ENCODE results near the gene CEACAM16.
"Not testable (repeated sequence)": the region's sequence is repeated elsewhere in the genome, so short reads cannot be mapped to it uniquely, and the experiment has no call there.

CEACAM16 gene

GRCh38 chr19:44677019-44677811 lies 21.7 kb upstream of the CEACAM16 start:
- DNase-seq = no peak

GRCh38 chr19:44680536-44680935 lies 18.4 kb upstream of the CEACAM16 start:
- DNase-seq = no peak

- DNase-seq = no peak
These were observed 16.8 kb upstream of the CEACAM16 start for GRCh38 chr19:44681992-44682790.

GRCh38 chr19:44682807-44683206 lies 16.1 kb upstream of the CEACAM16 start:
- no peak for DNase-seq

- DNase-seq = no peak
These were observed 15.3 kb upstream of the CEACAM16 start for GRCh38 chr19:44683434-44684210.

- not testable (repeated sequence) for DNase-seq
These were observed 14.6 kb upstream of the CEACAM16 start for GRCh38 chr19:44684396-44684795.

- DNase-seq = no peak
These were observed 13.8 kb upstream of the CEACAM16 start for GRCh38 chr19:44684892-44685863.

- no peak for DNase-seq
These were observed 13.1 kb upstream of the CEACAM16 start for GRCh38 chr19:44685877-44686276.

- DNase-seq = no peak
These were observed 12.1 kb upstream of the CEACAM16 start for GRCh38 chr19:44686896-44687295.

- DNase-seq = no peak
These were observed 11.1 kb upstream of the CEACAM16 start for GRCh38 chr19:44687888-44688287.

- DNase-seq = peak; percentile 41
These were observed 9.4 kb upstream of the CEACAM16 start for GRCh38 chr19:44689290-44690130.

- DNase-seq = no peak
These were observed 8.9 kb upstream of the CEACAM16 start for GRCh38 chr19:44690131-44690440.

- DNase-seq = no peak
These were observed 6.6 kb upstream of the CEACAM16 start for GRCh38 chr19:44692379-44692721.

- no peak for DNase-seq
These were observed 4.8 kb upstream of the CEACAM16 start for GRCh38 chr19:44694184-44694579.

GRCh38 chr19:44696939-44697669 lies 1.8 kb upstream of the CEACAM16 start:
- no peak for DNase-seq

- DNase-seq = no peak
These were observed 1.3 kb upstream of the CEACAM16 start for GRCh38 chr19:44697670-44698034.

GRCh38 chr19:44700547-44700946 lies 1.6 kb downstream of the CEACAM16 start:
- no peak for DNase-seq

GRCh38 chr19:44701228-44701627 lies 2.3 kb downstream of the CEACAM16 start:
- DNase-seq = no peak

- no peak for DNase-seq
These were observed 3.7 kb downstream of the CEACAM16 start for GRCh38 chr19:44702551-44703176.

- no peak for DNase-seq
These were observed 4.6 kb downstream of the CEACAM16 start for GRCh38 chr19:44703336-44704078.
